HG02759 (cell line): Measurements from ENCODE around the gene NRL.
A peak's percentile ranks its signal among the peaks of the same experiment; 100 is the strongest.

Experiments used
- ATAC-seq: cut with Tn5 transposase; IDR thresholded peaks from one replicate; pipeline ENCODE4 v1.9.1; 2021; ENCODE audit warnings: mild to moderate bottlenecking, moderate library complexity; ENCODE audit not compliant: unreplicated experiment

Gene NRL

GRCh38 chr14:24145219-24145618 is 30.5 kb upstream of the NRL start:
- ATAC-seq, result no peak

- no peak for ATAC-seq
Measured at GRCh38 chr14:24144451-24144850, 29.7 kb upstream of the NRL start.

- no peak for ATAC-seq
Measured at GRCh38 chr14:24143511-24143910, 28.8 kb upstream of the NRL start.

GRCh38 chr14:24141097-24141880 is 26.5 kb upstream of the NRL start, which contains the start of gene EMC9:
Gene EMC9, minus strand, starts transcription at chr14:24141591. Its CDS starts 287 bp downstream, at chr14:24141304.
- ATAC-seq, result peak; percentile 89

GRCh38 chr14:24139272-24139934 is 24.7 kb upstream of the NRL start:
- ATAC-seq, result no peak

- no peak for ATAC-seq
Measured at GRCh38 chr14:24138396-24139271, 23.9 kb upstream of the NRL start.

- no peak for ATAC-seq
Measured at GRCh38 chr14:24137529-24138395, 23.0 kb upstream of the NRL start.

- no peak for ATAC-seq
Measured at GRCh38 chr14:24136684-24137528, 22.2 kb upstream of the NRL start.

GRCh38 chr14:24135834-24136683 is 21.3 kb upstream of the NRL start, which contains the start of gene PSME1:
Gene PSME1, plus strand, starts transcription at chr14:24136194. Its CDS starts 69 bp downstream, at chr14:24136263.
- ATAC-seq, result peak; percentile 87

GRCh38 chr14:24135584-24135833 is 20.8 kb upstream of the NRL start:
- ATAC-seq, result no peak

GRCh38 chr14:24133735-24134134 is 19.0 kb upstream of the NRL start:
- no peak for ATAC-seq

- no peak for ATAC-seq
Measured at GRCh38 chr14:24132976-24133375, 18.2 kb upstream of the NRL start.

GRCh38 chr14:24132061-24132685 is 17.4 kb upstream of the NRL start:
- no peak for ATAC-seq

- ATAC-seq, result no peak
Measured at GRCh38 chr14:24131549-24131966, 16.8 kb upstream of the NRL start.

GRCh38 chr14:24130717-24131548 is 16.2 kb upstream of the NRL start:
- ATAC-seq, result no peak

GRCh38 chr14:24130380-24130716 is 15.6 kb upstream of the NRL start, which contains the start of gene FITM1:
Gene FITM1, plus strand, starts transcription at chr14:24130659. Its CDS starts 905 bp downstream, at chr14:24131564.
- no peak for ATAC-seq

- no peak for ATAC-seq
Measured at GRCh38 chr14:24129410-24129998, 14.8 kb upstream of the NRL start.
